ENCODE measurements around the gene DNM2. TPM values are rescaled to one million over a fixed set of nuclear protein-coding genes. Genes with fewer than 3 reads are reported as not detected.

Gene DNM2
- total RNA-seq, 1 experiment from 2014 or later = 131 TPM

- TF ChIP-seq ZNF425 (CRISPR knock-in tag; conservative IDR thresholded peaks at IDR 0.05) = no peak
- TF ChIP-seq ZNF232 (CRISPR knock-in tag; IDR thresholded peaks at IDR 0.05) = peak; percentile 84; the same call in 1 of the 2 replicates
- TF ChIP-seq ELF4 (CRISPR knock-in tag; IDR thresholded peaks at IDR 0.05; ENCODE audit: low read depth) = 0 out of 2 replicates have a peak, but pooled peaks have one; percentile 34
- TF ChIP-seq NR1H2 (CRISPR knock-in tag; IDR thresholded peaks at IDR 0.05) = no peak
- peak; percentile 58; the same call in 1 of the 2 replicates for TF ChIP-seq USF1 (CRISPR knock-in tag; IDR thresholded peaks at IDR 0.05)
- peak; percentile 81; the same call in 1 of the 2 replicates for TF ChIP-seq ESRRA (CRISPR knock-in tag; IDR thresholded peaks at IDR 0.05; ENCODE audit: borderline replicate concordance)
- TF ChIP-seq FOXK1 (CRISPR knock-in tag; IDR thresholded peaks at IDR 0.05) = peak; percentile 91
- 0 out of 2 replicates have a peak, but pooled peaks have one; percentile 1 for TF ChIP-seq ZNF416 (CRISPR knock-in tag; IDR thresholded peaks at IDR 0.05)
- TF ChIP-seq RELA (CRISPR knock-in tag; IDR thresholded peaks at IDR 0.05; ENCODE audit: borderline replicate concordance) = 0 out of 2 replicates have a peak, but pooled peaks have one; percentile 45
- peak; percentile 43; the same call in 1 of the 2 replicates for TF ChIP-seq TP53 (CRISPR knock-in tag; IDR thresholded peaks at IDR 0.05)
- TF ChIP-seq JAZF1 (CRISPR knock-in tag; IDR thresholded peaks at IDR 0.05) = no peak
- peak; percentile 67; the same call in 1 of the 2 replicates for TF ChIP-seq AR (CRISPR knock-in tag; IDR thresholded peaks at IDR 0.05)
- TF ChIP-seq PRRX2 (CRISPR knock-in tag; IDR thresholded peaks at IDR 0.05) = peak; percentile 7; the same call in 1 of the 2 replicates
- no peak for TF ChIP-seq ZBTB43 (CRISPR knock-in tag; IDR thresholded peaks at IDR 0.05)
- TF ChIP-seq ZNF219 (CRISPR knock-in tag; IDR thresholded peaks at IDR 0.05; ENCODE audit: borderline replicate concordance) = no peak
- TF ChIP-seq ERG (CRISPR knock-in tag; IDR thresholded peaks at IDR 0.05) = no peak
- no peak for TF ChIP-seq ZNF423 (CRISPR knock-in tag; IDR thresholded peaks at IDR 0.05)
- no peak for TF ChIP-seq NR3C1 (CRISPR knock-in tag; conservative IDR thresholded peaks at IDR 0.05; ENCODE audit: low read depth)
- TF ChIP-seq ZNF532 (CRISPR knock-in tag; IDR thresholded peaks at IDR 0.05; ENCODE audit: borderline replicate concordance) = no peak
- no peak for TF ChIP-seq ATF2 (CRISPR knock-in tag; IDR thresholded peaks at IDR 0.05; ENCODE audit: borderline replicate concordance, low read depth)
- no peak for TF ChIP-seq ZNF263 (CRISPR knock-in tag; IDR thresholded peaks at IDR 0.05; ENCODE audit: low read depth)
- TF ChIP-seq SMAD3 (CRISPR knock-in tag; IDR thresholded peaks at IDR 0.05; ENCODE audit: borderline replicate concordance) = peak; percentile 89
Measured at GRCh38 chr19:10695401-10696398, 22.2 kb upstream of the DNM2 start (continued).

Data from WTC11 (cell line).